Parathyroid adenoma (tissue), 2 donors: ENCODE results near the gene ATP7B.
"Not testable (repeated sequence)": the region's sequence is repeated elsewhere in the genome, so short reads cannot be mapped to it uniquely, and the experiment has no call there.

Source experiments
- H2AFZ ChIP-seq: fragments of 300-600 bp; sonication (generic); one replicate; pipeline ENCODE4 v1.7.0; 2017; ENCODE audit warnings: antibody characterized with exemption, mild to moderate bottlenecking
- H3K27ac ChIP-seq: fragments of 300-600 bp; sonication (generic); one replicate; pipeline ENCODE4 v1.7.0; 2017
- H3K27me3 ChIP-seq: fragments of 300-600 bp; sonication (generic); one replicate; pipeline ENCODE4 v1.7.0; 2017; ENCODE audit warnings: low read length; ENCODE audit not compliant: control insufficient read depth, insufficient read depth
- H3K36me3 ChIP-seq: fragments of 300-600 bp; sonication (generic); one replicate; pipeline ENCODE4 v1.7.0; 2017; ENCODE audit warnings: low read length; ENCODE audit not compliant: control insufficient read depth, insufficient read depth
- H3K4me1 ChIP-seq: fragments of 300-600 bp; sonication (generic); one replicate; pipeline ENCODE4 v1.7.0; 2017; ENCODE audit warnings: control low read depth
- H3K4me2 ChIP-seq: fragments of 300-600 bp; sonication (generic); one replicate; pipeline ENCODE4 v1.7.0; 2017; ENCODE audit warnings: low read length
- H3K4me3 ChIP-seq: fragments of 300-600 bp; sonication (generic); one replicate; pipeline ENCODE4 v1.7.0; 2017; ENCODE audit warnings: low read depth, low read length
- H3K79me2 ChIP-seq: fragments of 300-600 bp; sonication (generic); one replicate; pipeline ENCODE4 v1.7.0; 2017; ENCODE audit warnings: control low read depth
- H3K9ac ChIP-seq: fragments of 300-600 bp; sonication (generic); one replicate; pipeline ENCODE4 v1.7.0; 2017; ENCODE audit warnings: mild to moderate bottlenecking
- H3K9me3 ChIP-seq: fragments of 300-600 bp; sonication (generic); one replicate; pipeline ENCODE4 v1.7.0; 2017; ENCODE audit warnings: low read length; ENCODE audit not compliant: control insufficient read depth
- CTCF ChIP-seq: fragments of 300-600 bp; sonication (generic); IDR thresholded peaks from one replicate; pipeline ENCODE4 v1.7.0; 2017; ENCODE audit warnings: antibody characterized with exemption, mild to moderate bottlenecking
- donor health status: primary hyperparathyroidism.

The ATP7B gene

GRCh38 chr13:51996641-51997040, 14.6 kb downstream of the ATP7B start:
- H3K36me3 ChIP-seq: no peaks in the 10 kb centered on the region
- no peak for TF ChIP-seq CTCF
- peaks cover 23% of the 10 kb centered on the region for H3K4me1 ChIP-seq
- H3K4me3 ChIP-seq: no peak overlapping the region
- no peak overlapping the region for H3K9ac ChIP-seq
- H3K27ac ChIP-seq: no peak overlapping the region
- H3K79me2 ChIP-seq: no peaks in the 10 kb centered on the region
- H3K4me2 ChIP-seq: no peak overlapping the region
- no peaks in the 10 kb centered on the region for H3K27me3 ChIP-seq
- H3K9me3 ChIP-seq: no peaks in the 10 kb centered on the region
- H2AFZ ChIP-seq: no peak overlapping the region

DNA sequence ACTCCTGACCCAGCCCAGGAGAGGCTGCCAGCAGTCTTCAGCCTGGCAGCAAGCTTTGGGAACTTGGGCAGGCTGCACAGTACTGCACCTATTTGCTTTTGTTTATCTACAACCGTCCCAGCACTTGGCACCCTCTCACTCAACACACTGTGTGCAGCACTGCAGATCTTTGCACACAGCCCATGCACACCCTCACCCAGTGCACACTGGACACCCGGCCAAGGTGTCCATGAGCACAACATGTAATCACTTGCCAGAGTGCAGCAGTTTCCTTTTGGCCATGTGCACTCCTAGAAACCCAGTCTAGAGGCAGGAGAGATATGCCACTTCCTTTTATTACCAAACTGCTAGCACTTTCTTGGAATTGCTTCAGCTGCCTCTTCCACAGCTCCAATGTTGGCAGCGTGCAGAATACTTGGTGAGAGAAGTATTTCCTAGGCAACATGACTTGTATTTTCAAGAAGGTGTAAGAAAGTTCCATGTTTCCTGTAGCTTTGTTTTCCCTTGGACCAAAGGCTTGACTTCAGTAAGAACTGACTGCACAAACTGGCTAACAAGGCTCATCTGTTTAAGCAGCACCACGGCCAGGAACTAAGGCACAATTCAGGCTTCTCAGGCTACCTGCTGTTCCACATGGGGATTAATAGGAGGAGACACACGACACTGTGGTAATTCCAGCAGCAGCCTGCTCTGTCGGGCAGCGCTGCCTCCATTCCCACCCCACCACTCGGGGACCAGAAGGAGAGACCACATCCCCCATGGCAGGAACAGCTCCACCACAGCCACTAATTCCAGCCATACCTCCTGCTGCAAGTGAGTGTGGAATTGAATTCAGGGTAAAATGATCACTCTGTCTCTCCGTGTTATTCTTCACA, 15.3 kb downstream of the ATP7B start:
- H2AFZ ChIP-seq: peak overlapping the region; percentile 70
- H3K4me3 ChIP-seq: no peak overlapping the region
- no peaks in the 10 kb centered on the region for H3K9me3 ChIP-seq
- H3K36me3 ChIP-seq: no peaks in the 10 kb centered on the region
- H3K9ac ChIP-seq: no peak overlapping the region
- no peak for TF ChIP-seq CTCF
- H3K4me2 ChIP-seq: no peak overlapping the region
- no peaks in the 10 kb centered on the region for H3K27me3 ChIP-seq
- H3K4me1 ChIP-seq: peaks cover 23% of the 10 kb centered on the region
- H3K27ac ChIP-seq: peak overlapping the region; percentile 67
- H3K79me2 ChIP-seq: no peaks in the 10 kb centered on the region

- no peaks in the 10 kb centered on the region for H3K36me3 ChIP-seq
- no peak for TF ChIP-seq CTCF
- no peak overlapping the region for H2AFZ ChIP-seq
- no peak overlapping the region for H3K27ac ChIP-seq
- H3K9ac ChIP-seq: no peak overlapping the region
- no peak overlapping the region for H3K4me3 ChIP-seq
- peaks cover 14% of the 10 kb centered on the region for H3K4me1 ChIP-seq
- H3K4me2 ChIP-seq: no peak overlapping the region
- H3K9me3 ChIP-seq: no peaks in the 10 kb centered on the region
- no peaks in the 10 kb centered on the region for H3K27me3 ChIP-seq
- H3K79me2 ChIP-seq: no peaks in the 10 kb centered on the region
Observed at GRCh38 chr13:51993713-51994112, 17.5 kb downstream of the ATP7B start.

- H2AFZ ChIP-seq: no peak overlapping the region
- H3K4me2 ChIP-seq: no peak overlapping the region
- no peaks in the 10 kb centered on the region for H3K4me1 ChIP-seq
- no peaks in the 10 kb centered on the region for H3K27me3 ChIP-seq
- no peaks in the 10 kb centered on the region for H3K79me2 ChIP-seq
- no peak overlapping the region for H3K9ac ChIP-seq
- H3K36me3 ChIP-seq: no peaks in the 10 kb centered on the region
- H3K27ac ChIP-seq: no peak overlapping the region
- H3K9me3 ChIP-seq: no peaks in the 10 kb centered on the region
- H3K4me3 ChIP-seq: no peak overlapping the region
- TF ChIP-seq CTCF: no peak
Observed at GRCh38 chr13:51988988-51989618, 22.1 kb downstream of the ATP7B start.

- not testable (repeated sequence) for H3K36me3 ChIP-seq, H3K4me1 ChIP-seq, H3K27me3 ChIP-seq, H3K4me2 ChIP-seq, H3K4me3 ChIP-seq, H3K9ac ChIP-seq, H2AFZ ChIP-seq, H3K9me3 ChIP-seq, H3K79me2 ChIP-seq, H3K27ac ChIP-seq
Observed at GRCh38 chr13:51984904-51985303, 26.3 kb downstream of the ATP7B start.

DNA sequence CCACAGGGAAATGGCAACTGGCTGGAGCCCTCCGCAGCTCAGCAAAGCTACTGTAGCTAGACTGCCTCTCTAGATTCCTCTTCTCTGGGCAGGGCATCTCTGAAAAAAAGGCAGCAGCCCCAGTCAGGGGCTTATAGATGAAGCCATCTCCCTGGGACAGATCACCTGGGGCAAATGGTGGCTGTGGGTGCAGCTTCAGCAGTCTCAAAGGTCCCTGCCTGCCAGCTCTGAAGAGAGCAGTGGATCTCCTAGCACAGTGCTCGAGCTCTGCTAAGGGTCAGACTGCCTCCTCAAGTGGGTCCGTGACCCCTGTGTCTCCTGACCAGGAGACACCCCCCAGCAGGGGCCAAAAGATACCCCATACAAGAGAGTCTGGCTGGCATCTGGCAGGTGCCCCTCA, 28.0 kb downstream of the ATP7B start:
- H3K9ac ChIP-seq: not testable (repeated sequence)

More for the DNA sequence above, 28.0 kb downstream of the ATP7B start:
- H3K79me2 ChIP-seq, H3K9me3 ChIP-seq, H3K4me1 ChIP-seq, H3K4me3 ChIP-seq, H3K27ac ChIP-seq, H3K27me3 ChIP-seq, H3K36me3 ChIP-seq, H2AFZ ChIP-seq, H3K4me2 ChIP-seq: not testable (repeated sequence)
